ENCODE measurements around the gene LGALS7.
"Not testable (repeated sequence)": the region's sequence is repeated elsewhere in the genome, so short reads cannot be mapped to it uniquely, and the experiment has no call there.

LGALS7 gene

GRCh38 chr19:38773469-38774177 is at the start of gene LGALS7:
TSS of gene LGALS7 (minus strand) at chr19:38773517. CDS start at chr19:38773492, 25 bp downstream.
- DNase-seq = no peak

- DNase-seq = not testable (repeated sequence)
These were observed 48.0 kb upstream of the LGALS7 start for GRCh38 chr19:38821230-38821825.

GRCh38 chr19:38819231-38819920 is 46.1 kb upstream of the LGALS7 start:
- DNase-seq = no peak

- no peak for DNase-seq
These were observed 43.8 kb upstream of the LGALS7 start for GRCh38 chr19:38817081-38817480.

GRCh38 chr19:38816131-38816750 is 42.9 kb upstream of the LGALS7 start:
- DNase-seq = no peak

- peak; percentile 50 for DNase-seq
These were observed 42.0 kb upstream of the LGALS7 start for GRCh38 chr19:38815059-38816001.

GRCh38 chr19:38813932-38814331 is 40.6 kb upstream of the LGALS7 start:
- not testable (repeated sequence) for DNase-seq

GRCh38 chr19:38813323-38813722 is 40.0 kb upstream of the LGALS7 start:
- DNase-seq = no peak

GRCh38 chr19:38812841-38813320 is 39.6 kb upstream of the LGALS7 start, which contains the start of gene LGALS4:
TSS of gene LGALS4 (minus strand) at chr19:38812945. CDS start at chr19:38812886, 59 bp downstream.
- DNase-seq = no peak

- DNase-seq = no peak
These were observed 38.9 kb upstream of the LGALS7 start for GRCh38 chr19:38812009-38812840.

GRCh38 chr19:38809592-38810252 is 36.4 kb upstream of the LGALS7 start:
- no peak for DNase-seq

- DNase-seq = no peak
These were observed 35.4 kb upstream of the LGALS7 start for GRCh38 chr19:38808741-38809140.

- DNase-seq = not testable (repeated sequence)
These were observed 34.2 kb upstream of the LGALS7 start for GRCh38 chr19:38807374-38808098.

GRCh38 chr19:38806371-38806770 is 33.1 kb upstream of the LGALS7 start:
- DNase-seq = no peak

- no peak for DNase-seq
These were observed 31.9 kb upstream of the LGALS7 start for GRCh38 chr19:38805180-38805579.

- DNase-seq = no peak
These were observed 30.2 kb upstream of the LGALS7 start for GRCh38 chr19:38803543-38803942.

- no peak for DNase-seq
These were observed 28.2 kb upstream of the LGALS7 start for GRCh38 chr19:38801359-38802095.

GRCh38 chr19:38800577-38801347 is 27.4 kb upstream of the LGALS7 start:
- DNase-seq = no peak

Measured in MV-4-11 (cell line).